ENCODE measurements around the gene PKIG. TPM values are rescaled to one million over a fixed set of nuclear protein-coding genes. Genes with fewer than 3 reads are reported as not detected.

PKIG gene
- total RNA-seq, 1 experiment from 2014 or later, result 27.0 TPM

GRCh38 chr20:44641325-44641724 lies 58.9 kb downstream of the PKIG start:
- WGBS (ENCODE audit: extremely low coverage, insufficient read length, low lambda C conversion rate), result no CpG with 5 or more reads among the region's 5 CpGs
- Histone ChIP-seq H3K79me1 (ENCODE audit: insufficient read depth, low read depth, low read length, poor library complexity, severe bottlenecking) (no peaks in the 10 kb centered on the region), H3K79me2 (ENCODE audit: insufficient read depth, low read length) (no peaks in the 10 kb centered on the region), H3K4me2 (ENCODE audit: insufficient read depth, insufficient read length, low read length) (no peak overlapping the region), H3K9me3 (ENCODE audit: control insufficient read depth, low read depth, low read length) (no peaks in the 10 kb centered on the region), H2BK120ac (ENCODE audit: low read depth, low read length, poor library complexity, severe bottlenecking) (no peak overlapping the region), H4K8ac (replicated peaks; ENCODE audit: insufficient read length, low read depth, low read length) (no peak overlapping the region), H3K4me1 (ENCODE audit: insufficient read depth, low read length) (peaks cover 9% of the 10 kb centered on the region; the same call in 1 of the 2 replicates), H2AFZ (ENCODE audit: low read length) (no peak overlapping the region), H4K91ac (ENCODE audit: insufficient read length, low read depth, low read length) (no peak overlapping the region), H3K9ac (ENCODE audit: extremely low read depth, insufficient read length, low read length) (no peak overlapping the region), H4K20me1 (ENCODE audit: control insufficient read depth, insufficient read depth, insufficient read length) (no peaks in the 10 kb centered on the region), H3K18ac (ENCODE audit: insufficient read length, low read depth, low read length) (peak overlapping the region; percentile 62), H3K23me2 (ENCODE audit: insufficient read length, low read depth, low read length, poor library complexity, severe bottlenecking) (no peaks in the 10 kb centered on the region), H3K27ac (ENCODE audit: insufficient read length, low read depth, low read length) (no peak overlapping the region), H3K56ac (ENCODE audit: insufficient read length, low read depth, low read length) (no peak overlapping the region), H2BK5ac (ENCODE audit: insufficient read length, low read length) (no peak overlapping the region), H3K4ac (ENCODE audit: low read depth, low read length) (no peak overlapping the region; the same call in 1 of the 2 replicates), H3T11ph (ENCODE audit: low read length) (no peak overlapping the region), H2BK20ac (ENCODE audit: low read depth, low read length, poor library complexity, severe bottlenecking) (no peak overlapping the region), H2AK5ac (ENCODE audit: insufficient read length, low read length) (no peak overlapping the region), H2BK12ac (ENCODE audit: insufficient read length, low read depth, low read length) (no peak overlapping the region), H3K23ac (ENCODE audit: insufficient read length, low read depth, low read length) (no peak overlapping the region), H2BK15ac (ENCODE audit: low read depth, low read length) (no peak overlapping the region), H4K5ac (ENCODE audit: insufficient read length, low read depth, low read length) (no peak overlapping the region), H3K27me3 (ENCODE audit: insufficient read depth, low read length) (no peaks in the 10 kb centered on the region), H3K14ac (ENCODE audit: insufficient read depth, low read length) (no peak overlapping the region)
- no peak for DNase-seq
- H3K27me3 Mint-ChIP-seq (ENCODE audit: low read depth), result no peaks in the 10 kb centered on the region
- no peak for TF ChIP-seq CTCF (conservative IDR thresholded peaks at IDR 0.05)
- peaks cover 2 to 4% of the 10 kb centered on the region in 2 experiments; a peak in 1 of 5 replicates for H3K9me3 Mint-ChIP-seq
- H3K27ac Mint-ChIP-seq, result peak overlapping the region in 2 of 3 experiments; percentile 7 to 96; a peak in 3 of 7 replicates
- H3K4me3 Mint-ChIP-seq, result no peak overlapping the region
- H3K36me3 Mint-ChIP-seq (ENCODE audit: insufficient read depth in 1 of 3, low read depth in 3 of 3), result peaks cover 0 to 17% (median 9%) of the 10 kb centered on the region in 3 experiments; a peak in 5 of 7 replicates
- H3K4me1 Mint-ChIP-seq, result peaks cover 40 to 44% of the 10 kb centered on the region in 2 experiments
